NCI-H1417 treated with DMSO at 0.1 percent for 48 hours (cell line): ENCODE data around the gene EEFSEC.

ENCODE experiments used
- DNase-seq: peaks from one replicate; lab custom pipeline; 2025; lab: John Stamatoyannopoulos, UW

The EEFSEC gene

GRCh38 chr3:128153156-128154041 is at the start of gene EEFSEC:
Gene EEFSEC (plus strand): TSS chr3:128153481. CDS start chr3:128153508, 27 bp downstream.
- DNase-seq: peak; percentile 61

GRCh38 chr3:128107834-128108233 is 45.4 kb upstream of the EEFSEC start:
- no peak for DNase-seq

- DNase-seq: no peak
Observed at GRCh38 chr3:128111147-128111546, 42.1 kb upstream of the EEFSEC start.

GRCh38 chr3:128112357-128112968 is 40.8 kb upstream of the EEFSEC start:
- no peak for DNase-seq

- DNase-seq: no peak
Observed at GRCh38 chr3:128113817-128114794, 39.2 kb upstream of the EEFSEC start.

- no peak for DNase-seq
Observed at GRCh38 chr3:128122013-128122412, 31.3 kb upstream of the EEFSEC start.

- no peak for DNase-seq
Observed at GRCh38 chr3:128123156-128123537, 30.1 kb upstream of the EEFSEC start.

GRCh38 chr3:128123538-128124368 is 29.5 kb upstream of the EEFSEC start, which contains the start of gene RUVBL1:
Gene RUVBL1 (minus strand): TSS chr3:128123812. CDS start chr3:128123724, 88 bp downstream.
- peak; percentile 99 for DNase-seq

- no peak for DNase-seq
Observed at GRCh38 chr3:128127236-128127635, 26.0 kb upstream of the EEFSEC start.

GRCh38 chr3:128128251-128128650 is 25.0 kb upstream of the EEFSEC start:
- DNase-seq: no peak

- no peak for DNase-seq
Observed at GRCh38 chr3:128131897-128132646, 21.2 kb upstream of the EEFSEC start.

GRCh38 chr3:128133273-128133883 is 19.9 kb upstream of the EEFSEC start:
- no peak for DNase-seq

- no peak for DNase-seq
Observed at GRCh38 chr3:128143496-128143895, 9.8 kb upstream of the EEFSEC start.

- no peak for DNase-seq
Observed at GRCh38 chr3:128144512-128145187, 8.6 kb upstream of the EEFSEC start.

- no peak for DNase-seq
Observed at GRCh38 chr3:128145279-128145678, 8.0 kb upstream of the EEFSEC start.

GRCh38 chr3:128146201-128146600 is 7.1 kb upstream of the EEFSEC start:
- DNase-seq: no peak

GRCh38 chr3:128149650-128150049 is 3.6 kb upstream of the EEFSEC start:
- DNase-seq: no peak

GRCh38 chr3:128151758-128152274 is 1.5 kb upstream of the EEFSEC start:
- DNase-seq: no peak
